Upper lobe of left lung (tissue), 4 donors: ENCODE results near the gene APBB2.

ENCODE experiments used
- CTCF ChIP-seq, 6 experiments: fragments of 450-650 bp in 4 of 6; fragments of 200-600 bp in 2 of 6; sonication (generic) in 2 of 6; IDR thresholded peaks; one replicate each; pipeline ENCODE4 v1.5.1; 2016 to 2019; ENCODE audit warnings: antibody characterized with exemption in 6 of 6
- POLR2A ChIP-seq, 4 donors: fragments of 450-650 bp; IDR thresholded peaks; one replicate each; pipeline ENCODE4 v1.5.1; 2016 to 2017; ENCODE audit warnings: antibody characterized with exemption in 4 of 4, mild to moderate bottlenecking in 2 of 4
- POLR2AphosphoS5 ChIP-seq, 2 donors: sonication (generic); formaldehyde crosslinking; IDR thresholded peaks; one replicate each; pipeline ENCODE4 v1.5.1; 2017; ENCODE audit warnings: antibody characterized with exemption in 2 of 2

GRCh38 chr4:41167191-41167590 is 47.2 kb downstream of the APBB2 start:
- TF ChIP-seq CTCF (IDR thresholded peaks at IDR 0.05) (no peak), POLR2A (IDR thresholded peaks at IDR 0.05) (no peak), POLR2AphosphoS5 (IDR thresholded peaks at IDR 0.05) (no peak)
